GM18505 (cell line): ENCODE results near the gene LRRFIP1.
A peak's percentile ranks its signal among the peaks of the same experiment; 100 is the strongest.
"Not testable (repeated sequence)": the region's sequence is repeated elsewhere in the genome, so short reads cannot be mapped to it uniquely, and the experiment has no call there.

Source experiments
- ATAC-seq: cut with Tn5 transposase; IDR thresholded peaks from one replicate; pipeline ENCODE4 v1.9.1; 2021; ENCODE audit not compliant: unreplicated experiment
- POLR2A ChIP-seq: IDR thresholded peaks from 4 replicates; pipeline ENCODE4 v1.6.1; 2011; ENCODE audit warnings: borderline replicate concordance; ENCODE audit not compliant: insufficient read depth, insufficient read length; ENCODE audit errors: extremely low read depth

Gene LRRFIP1

GRCh38 chr2:237670641-237671040 lies 43.3 kb downstream of the LRRFIP1 start:
- no peak for TF ChIP-seq POLR2A
- ATAC-seq: no peak

- TF ChIP-seq POLR2A: no peak
- ATAC-seq: no peak
Observed at GRCh38 chr2:237671466-237672138, 44.2 kb downstream of the LRRFIP1 start.

- no peak for TF ChIP-seq POLR2A
- no peak for ATAC-seq
Observed at GRCh38 chr2:237672731-237673129, 45.3 kb downstream of the LRRFIP1 start.

- TF ChIP-seq POLR2A: no peak
- no peak for ATAC-seq
Observed at GRCh38 chr2:237673130-237674001, 46.0 kb downstream of the LRRFIP1 start.

- peak; percentile 81 for ATAC-seq
- TF ChIP-seq POLR2A: peak; percentile 24
Observed at GRCh38 chr2:237674731-237675276, 47.4 kb downstream of the LRRFIP1 start.

- TF ChIP-seq POLR2A: no peak
- ATAC-seq: no peak
Observed at GRCh38 chr2:237675316-237675715, 47.9 kb downstream of the LRRFIP1 start.

GRCh38 chr2:237680702-237681478 lies 53.5 kb downstream of the LRRFIP1 start:
- no peak for ATAC-seq
- no peak for TF ChIP-seq POLR2A

GRCh38 chr2:237682151-237682550 lies 54.8 kb downstream of the LRRFIP1 start:
- TF ChIP-seq POLR2A: no peak
- no peak for ATAC-seq

- no peak for ATAC-seq
- no peak for TF ChIP-seq POLR2A
Observed at GRCh38 chr2:237682856-237683670, 55.7 kb downstream of the LRRFIP1 start.

- TF ChIP-seq POLR2A: no peak
- ATAC-seq: no peak
Observed at GRCh38 chr2:237685408-237685807, 58.0 kb downstream of the LRRFIP1 start.

- no peak for TF ChIP-seq POLR2A
- ATAC-seq: no peak
Observed at GRCh38 chr2:237686659-237687136, 59.3 kb downstream of the LRRFIP1 start.

- TF ChIP-seq POLR2A: no peak
- ATAC-seq: no peak
Observed at GRCh38 chr2:237688081-237688480, 60.7 kb downstream of the LRRFIP1 start.

- not testable (repeated sequence) for ATAC-seq
Observed at GRCh38 chr2:237688541-237688940, 61.2 kb downstream of the LRRFIP1 start.
